HG03196 (cell line): ENCODE measurements around the gene KCNJ1.

Experiments used
- ATAC-seq: cut with Tn5 transposase; IDR thresholded peaks from one replicate; pipeline ENCODE4 v1.9.1; 2021; ENCODE audit not compliant: unreplicated experiment

Gene KCNJ1

DNA sequence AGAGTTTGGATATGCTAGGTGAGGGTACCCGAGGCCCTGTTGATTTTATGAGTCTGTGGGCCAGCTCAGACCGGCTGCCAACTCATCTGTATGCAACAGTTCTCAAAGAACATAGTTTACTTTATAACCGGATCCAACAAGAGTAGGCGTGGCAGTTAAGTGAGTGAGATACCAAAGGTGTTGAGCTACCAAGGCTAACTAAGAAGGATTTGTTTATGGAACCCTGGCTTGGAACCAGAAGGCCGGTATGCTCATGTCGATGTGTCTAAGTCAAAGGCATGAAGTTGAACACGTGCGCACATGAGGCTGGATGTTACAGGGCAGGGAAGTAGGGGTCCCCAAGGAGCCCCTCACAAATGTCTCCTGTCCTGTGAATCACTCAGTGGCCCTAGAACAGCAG lies at the start of gene KCNJ1:
TSS of gene KCNJ1 (minus strand) at position 20 of the 400 bp plus-strand sequence. CDS start 27,053 bp downstream, outside the sequence.
- no peak for ATAC-seq

DNA sequence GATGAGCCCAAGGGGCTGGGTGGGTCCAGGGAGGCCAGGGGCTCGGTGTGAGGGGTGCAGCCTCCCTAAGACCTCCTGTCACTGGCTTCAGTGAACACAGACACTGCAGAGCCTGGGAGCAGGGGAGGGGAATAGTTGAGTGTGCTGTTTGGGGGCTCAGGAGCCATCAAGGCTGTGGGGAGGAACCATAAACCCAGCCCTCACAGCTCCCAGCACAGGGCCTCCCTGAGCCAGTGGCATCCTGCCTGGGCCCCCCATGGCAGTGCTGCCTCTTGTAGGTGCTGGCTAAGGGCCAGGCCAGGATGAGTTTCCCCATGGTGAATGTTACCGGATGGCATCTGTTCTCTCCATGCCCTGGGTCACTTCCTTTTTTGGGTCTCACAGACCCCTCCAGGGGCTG lies 49.6 kb upstream of the KCNJ1 start:
- ATAC-seq: no peak

DNA sequence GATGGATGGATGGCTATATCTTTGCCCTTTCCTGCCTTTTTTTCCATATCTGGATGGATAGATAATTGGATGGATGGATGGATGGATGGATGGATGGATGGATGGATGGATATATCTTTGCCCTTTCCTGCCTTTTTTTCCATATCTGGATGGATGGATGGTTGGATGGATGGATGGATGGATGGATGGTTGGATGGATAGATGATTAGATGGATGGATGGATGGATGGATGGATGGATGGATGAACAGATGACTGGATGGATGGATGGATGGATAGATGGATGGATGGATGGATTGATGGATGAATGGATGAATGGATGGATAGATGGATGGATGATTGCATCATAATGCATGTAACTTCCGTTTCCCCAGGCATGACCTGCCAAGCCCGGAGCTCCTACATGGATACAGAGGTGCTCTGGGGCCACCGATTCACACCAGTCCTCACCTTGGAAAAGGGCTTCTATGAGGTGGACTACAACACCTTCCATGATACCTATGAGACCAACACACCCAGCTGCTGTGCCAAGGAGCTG lies 49.0 kb upstream of the KCNJ1 start:
- ATAC-seq: no peak

DNA sequence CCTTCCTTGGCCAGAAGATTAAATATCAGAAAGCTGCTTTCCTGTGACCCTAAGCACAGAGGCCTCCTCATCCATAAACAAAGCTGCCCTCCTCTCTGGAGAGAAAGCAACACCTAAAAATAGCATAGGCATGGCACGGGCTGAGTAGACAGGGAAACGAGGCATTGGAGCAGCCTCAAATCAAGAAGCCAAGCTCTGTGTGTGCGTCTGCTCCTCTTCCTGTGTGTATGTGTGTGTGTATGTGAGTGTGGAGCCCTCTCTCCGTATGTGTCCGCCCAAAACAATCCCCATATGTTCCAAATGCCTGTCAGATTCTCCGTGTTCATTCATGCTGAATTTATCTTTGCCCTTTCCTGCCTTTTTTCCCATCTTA lies 48.0 kb upstream of the KCNJ1 start:
- ATAC-seq: no peak

DNA sequence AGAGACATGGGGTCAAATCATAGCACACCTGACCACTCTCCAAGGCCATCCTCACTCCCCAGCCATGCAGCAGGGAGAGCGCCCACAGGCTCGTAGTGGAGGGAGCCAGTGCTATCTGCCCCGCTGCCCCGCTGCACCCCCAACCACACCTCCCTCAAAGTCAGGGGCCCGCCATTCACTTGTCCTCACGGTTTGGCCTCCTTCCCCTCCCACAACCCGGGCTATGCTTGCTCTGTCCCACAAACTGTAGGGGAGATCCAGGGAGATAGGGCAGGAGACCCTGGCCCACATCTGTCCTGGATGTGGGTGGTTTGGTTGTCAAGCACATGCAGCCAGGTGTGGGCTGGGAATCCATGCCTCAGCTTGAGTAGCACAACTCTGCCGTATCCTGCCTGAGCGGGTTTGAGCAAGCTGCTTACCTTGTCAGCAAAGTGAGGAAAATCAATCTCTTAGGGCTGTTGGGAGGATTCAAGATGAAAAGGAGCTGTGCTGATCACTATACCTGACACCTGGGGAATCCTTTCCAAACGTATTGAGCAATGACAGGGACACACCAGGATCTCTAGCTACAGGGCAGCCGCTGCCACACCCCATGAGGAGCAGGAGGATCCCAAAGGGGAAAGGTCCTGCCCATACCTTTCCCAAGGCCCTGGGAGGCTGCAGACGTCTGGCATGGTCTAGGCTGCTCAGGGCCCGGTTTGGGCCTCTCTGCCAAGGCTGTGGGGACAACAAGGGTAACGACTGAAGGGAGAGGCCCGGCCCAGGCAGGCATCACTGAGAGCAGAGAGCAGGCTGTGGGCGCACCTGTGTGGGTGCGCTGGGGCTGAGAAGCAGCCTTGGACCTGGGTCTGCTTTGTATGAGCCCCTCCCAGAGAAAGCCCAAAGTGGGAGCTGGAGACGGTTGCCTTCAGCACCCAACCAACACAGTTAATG lies 47.4 kb upstream of the KCNJ1 start:
- no peak for ATAC-seq

DNA sequence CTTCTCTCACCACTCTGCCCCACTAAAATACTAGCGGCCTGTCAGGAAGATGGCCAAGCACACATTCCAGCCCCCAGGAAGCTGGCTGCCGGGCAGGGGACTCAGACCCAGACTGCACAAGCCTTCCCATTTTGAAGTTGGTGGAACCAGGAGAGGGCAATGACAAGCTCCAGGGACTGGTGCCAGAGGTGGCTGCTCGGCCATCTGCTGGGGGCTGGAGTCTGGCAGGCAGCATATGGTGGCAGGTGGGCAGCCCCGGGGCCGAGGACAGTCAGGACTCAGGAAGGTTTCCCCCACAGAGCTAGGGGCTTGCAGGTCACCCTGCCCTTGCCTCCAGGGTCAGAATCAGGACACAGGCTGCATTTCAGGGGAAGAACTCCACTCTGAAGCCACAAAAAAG lies 46.7 kb upstream of the KCNJ1 start:
- no peak for ATAC-seq

DNA sequence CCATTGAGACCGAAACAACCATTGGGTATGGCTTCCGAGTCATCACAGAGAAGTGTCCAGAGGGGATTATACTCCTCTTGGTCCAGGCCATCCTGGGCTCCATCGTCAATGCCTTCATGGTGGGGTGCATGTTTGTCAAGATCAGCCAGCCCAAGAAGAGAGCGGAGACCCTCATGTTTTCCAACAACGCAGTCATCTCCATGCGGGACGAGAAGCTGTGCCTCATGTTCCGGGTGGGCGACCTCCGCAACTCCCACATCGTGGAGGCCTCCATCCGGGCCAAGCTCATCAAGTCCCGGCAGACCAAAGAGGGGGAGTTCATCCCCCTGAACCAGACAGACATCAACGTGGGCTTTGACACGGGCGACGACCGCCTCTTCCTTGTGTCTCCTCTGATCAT lies 44.6 kb upstream of the KCNJ1 start:
- ATAC-seq: no peak

DNA sequence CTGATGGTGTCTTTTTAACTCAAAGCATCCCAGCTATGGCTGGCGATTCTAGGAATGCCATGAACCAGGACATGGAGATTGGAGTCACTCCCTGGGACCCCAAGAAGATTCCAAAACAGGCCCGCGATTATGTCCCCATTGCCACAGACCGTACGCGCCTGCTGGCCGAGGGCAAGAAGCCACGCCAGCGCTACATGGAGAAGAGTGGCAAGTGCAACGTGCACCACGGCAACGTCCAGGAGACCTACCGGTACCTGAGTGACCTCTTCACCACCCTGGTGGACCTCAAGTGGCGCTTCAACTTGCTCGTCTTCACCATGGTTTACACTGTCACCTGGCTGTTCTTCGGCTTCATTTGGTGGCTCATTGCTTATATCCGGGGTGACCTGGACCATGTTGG lies 44.1 kb upstream of the KCNJ1 start:
- ATAC-seq: no peak

DNA sequence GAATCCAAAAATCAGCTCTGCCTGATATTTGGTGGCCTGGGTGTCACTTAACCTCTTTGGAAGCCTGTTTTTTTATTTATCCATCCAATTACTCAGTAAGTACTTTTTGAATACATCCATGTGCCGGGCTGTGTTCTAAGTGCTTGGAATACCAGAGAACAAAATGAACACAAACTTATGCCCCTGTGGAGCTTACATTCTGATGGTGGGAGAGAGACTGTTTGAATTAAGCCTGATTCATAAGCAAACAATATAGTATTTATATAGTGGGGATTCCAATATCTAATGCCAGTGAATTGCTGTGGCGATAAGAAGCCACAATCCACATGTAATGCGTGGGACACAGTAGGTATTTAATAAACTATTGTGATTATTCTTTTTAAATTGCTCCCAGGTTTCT lies 43.5 kb upstream of the KCNJ1 start:
- ATAC-seq: no peak

DNA sequence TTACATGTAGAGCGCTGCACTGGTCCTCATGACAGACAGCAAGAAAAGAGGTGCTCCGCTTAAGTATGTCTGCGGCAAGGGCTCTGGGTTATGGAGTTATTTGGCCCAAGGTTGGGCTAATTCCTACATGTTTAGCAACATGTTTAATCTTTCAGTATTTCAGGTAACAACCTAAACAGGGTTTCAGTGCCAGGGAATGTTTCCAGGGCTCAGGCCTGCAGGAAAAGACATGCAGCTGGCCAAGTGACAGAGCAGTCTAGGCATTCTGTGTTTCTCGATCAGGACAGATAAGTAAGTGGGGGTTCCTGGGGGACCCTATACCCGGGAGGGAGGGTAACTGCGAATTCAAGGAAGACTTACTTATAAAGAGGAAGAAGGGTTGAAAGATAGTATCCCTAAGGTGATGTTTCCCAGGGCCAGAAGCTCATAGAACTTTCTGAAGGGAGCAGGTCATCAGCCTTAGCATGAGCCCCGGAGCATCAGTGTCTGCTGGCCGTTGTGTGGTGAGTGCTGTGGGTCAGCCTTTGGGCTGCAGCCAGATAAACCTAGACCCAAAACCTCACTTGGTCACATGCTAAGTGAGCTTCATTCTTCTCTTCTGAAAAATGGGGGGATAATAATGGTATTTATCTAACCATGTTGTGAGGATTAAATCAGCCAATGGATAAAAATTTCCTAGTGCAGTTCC lies 42.5 kb upstream of the KCNJ1 start:
- no peak for ATAC-seq

DNA sequence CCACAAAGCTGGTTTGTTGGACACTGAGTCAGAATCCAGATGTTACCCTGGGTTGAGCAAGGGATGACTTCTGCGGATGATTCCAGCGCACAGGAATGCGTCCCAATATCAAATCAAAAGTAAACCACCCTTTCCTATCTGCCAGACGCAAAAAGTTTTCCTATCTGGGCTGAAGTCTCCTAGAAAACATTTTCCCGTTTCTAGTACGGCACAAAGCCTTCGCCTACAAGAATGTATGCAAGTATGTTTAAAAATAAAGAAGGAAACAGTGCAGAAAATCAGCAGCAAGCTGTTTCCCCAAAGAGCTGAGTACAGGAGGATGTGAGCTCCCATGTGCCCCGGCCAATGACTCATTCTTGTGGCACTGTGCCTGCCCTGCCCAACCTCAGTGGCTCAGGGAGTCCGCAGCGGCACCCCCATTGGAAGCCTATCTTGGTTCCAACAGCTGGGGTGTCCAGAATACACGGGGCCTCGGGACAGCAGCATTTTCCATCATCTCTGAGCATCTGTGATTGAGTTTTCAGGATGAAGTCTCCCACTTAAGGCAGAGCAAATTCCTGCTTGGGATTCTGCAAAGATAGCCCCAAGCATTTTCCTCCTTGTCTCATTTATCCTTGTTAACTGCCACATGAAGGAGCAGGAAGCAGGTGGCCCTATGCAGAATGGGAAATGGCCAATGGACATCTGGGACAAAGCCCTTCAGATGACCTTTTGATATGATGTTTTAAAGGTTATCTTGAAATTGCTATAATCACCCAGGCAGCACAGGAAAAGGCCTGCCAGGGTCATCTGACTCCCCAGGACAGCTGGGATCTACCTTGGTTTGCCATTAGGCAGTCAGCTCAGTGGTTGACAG lies 41.5 kb upstream of the KCNJ1 start:
- ATAC-seq: no peak

DNA sequence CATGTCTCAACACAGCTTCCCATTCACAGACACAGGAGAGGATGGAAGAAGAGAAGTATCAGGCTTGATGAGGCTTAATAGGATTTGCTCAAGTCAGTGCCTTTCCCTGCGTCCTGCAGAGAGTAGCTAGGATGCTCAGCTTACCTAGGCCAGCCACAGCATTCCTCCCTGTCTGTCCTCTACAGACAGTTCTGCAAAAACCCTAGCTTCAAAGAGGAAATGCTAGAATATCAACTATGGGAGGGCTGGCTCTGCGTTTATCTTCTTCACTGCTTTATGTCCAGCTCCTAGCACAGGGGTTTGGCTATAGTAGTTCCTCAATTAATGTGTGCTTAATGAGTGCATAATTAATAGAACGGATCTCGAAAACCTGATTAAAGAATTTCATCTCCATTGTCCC lies 40.5 kb upstream of the KCNJ1 start:
- ATAC-seq: no peak

DNA sequence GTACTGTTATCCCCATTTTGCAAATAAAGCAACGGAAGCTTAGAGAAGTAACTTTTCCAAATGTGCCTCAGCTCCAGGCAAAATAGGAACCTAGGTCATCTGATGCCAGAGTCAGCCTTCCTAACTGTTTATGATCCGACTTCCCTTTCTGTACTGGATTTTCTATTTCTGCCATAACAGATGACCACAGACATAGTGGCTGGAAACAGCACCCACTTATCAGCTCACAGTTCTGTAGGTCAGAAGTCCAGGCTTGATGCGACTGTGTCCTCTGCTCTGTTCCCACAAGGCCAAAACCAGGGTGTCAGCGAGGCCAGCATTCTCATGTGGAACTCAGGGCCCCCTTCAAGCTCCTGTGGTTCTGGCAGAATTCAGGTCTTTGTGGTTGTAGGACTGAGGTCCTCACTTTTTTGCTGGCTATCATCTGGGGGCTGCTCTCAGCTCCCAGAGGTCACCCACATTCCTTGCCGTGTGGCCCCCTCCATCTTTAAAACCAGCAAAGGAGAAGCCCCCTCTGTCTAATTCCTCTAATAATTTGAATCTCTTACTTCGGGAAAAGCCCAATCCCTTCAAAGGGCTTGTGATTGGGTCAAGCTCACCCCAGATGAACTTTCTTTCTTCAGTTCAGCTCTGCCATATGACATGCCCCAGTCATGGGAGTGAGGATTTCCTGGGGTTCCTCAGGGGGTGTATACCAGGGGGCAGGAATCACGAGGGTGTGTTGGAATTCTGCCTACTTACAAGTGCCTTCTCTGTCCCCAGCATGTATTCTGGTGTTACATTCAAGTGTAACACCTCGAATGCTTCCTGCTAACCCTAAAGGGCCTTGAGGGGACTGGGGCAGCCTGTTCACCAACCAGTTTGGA lies 39.3 kb upstream of the KCNJ1 start:
- no peak for ATAC-seq

DNA sequence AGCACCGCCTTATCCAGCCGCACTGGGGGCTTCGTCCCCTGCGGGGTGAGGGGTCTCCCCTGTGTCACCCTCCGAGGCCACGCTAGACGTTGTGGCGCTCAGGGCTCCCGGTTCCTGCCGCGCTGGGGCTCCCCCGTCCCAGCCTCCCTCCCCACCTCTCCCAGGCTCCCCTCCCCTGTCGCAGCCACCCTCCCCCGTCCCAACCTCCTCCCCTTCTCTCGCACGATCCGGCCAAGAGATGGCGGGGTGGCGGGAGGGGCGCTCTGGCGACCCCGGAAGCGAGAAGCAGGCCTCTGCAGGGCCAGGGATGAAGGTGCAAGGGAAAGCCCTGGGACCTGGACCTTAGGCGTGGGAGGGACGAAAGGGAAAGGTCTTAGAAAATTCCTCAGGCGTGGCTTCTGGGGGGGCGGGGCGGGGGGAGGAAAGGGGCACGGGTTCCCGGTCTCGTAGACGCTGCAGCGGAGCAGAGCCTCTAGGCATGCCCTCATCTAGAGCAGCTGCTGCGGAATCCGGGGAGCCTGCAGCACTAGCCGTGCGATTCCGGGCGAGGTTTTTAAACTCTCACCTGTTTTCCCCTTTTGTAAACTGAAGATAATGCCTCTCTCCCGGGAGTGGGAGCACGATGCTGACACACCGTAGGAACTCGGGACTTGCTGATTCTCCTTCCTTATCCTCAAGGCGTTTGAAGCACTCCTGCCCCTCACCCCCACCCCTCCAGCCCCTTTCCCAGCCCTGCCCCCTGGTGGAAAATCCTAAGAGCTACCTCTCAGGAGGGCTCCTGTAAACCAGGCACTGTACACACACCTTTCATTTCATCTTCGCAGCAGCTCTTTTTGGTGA lies 38.5 kb upstream of the KCNJ1 start:
- peak; percentile 41 for ATAC-seq

DNA sequence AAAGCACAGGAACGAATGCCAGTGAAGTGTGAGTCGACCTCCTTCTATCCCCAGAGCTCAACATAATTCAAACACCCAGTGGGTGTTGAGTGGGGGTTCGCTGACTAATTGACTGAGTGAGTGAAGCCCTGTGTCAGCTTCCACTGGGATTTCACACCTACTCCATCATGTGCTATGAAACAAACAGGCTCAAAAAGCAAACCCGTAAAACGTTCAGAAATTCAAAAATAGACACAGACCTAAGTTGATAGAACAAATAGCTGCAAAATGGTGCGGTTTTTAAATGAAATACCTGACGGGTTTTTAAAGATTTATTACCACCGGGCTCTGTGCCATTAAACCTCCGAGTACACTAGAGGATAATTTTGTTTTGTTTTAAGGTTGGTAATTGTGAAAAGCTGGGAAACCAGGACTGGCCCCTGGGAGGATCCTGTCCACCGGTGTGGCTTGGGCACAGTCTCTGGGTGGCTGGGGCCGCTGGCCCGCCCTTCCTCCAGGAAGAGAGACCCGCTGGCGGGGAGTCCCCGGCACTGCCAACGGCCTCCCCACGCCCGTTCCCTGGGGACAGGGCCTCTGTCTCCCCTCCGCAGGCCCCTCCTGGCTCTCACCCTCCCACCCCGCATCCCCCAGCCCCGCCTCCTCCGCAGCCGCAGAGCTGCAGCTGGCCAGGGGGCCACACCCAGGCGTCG lies 37.7 kb upstream of the KCNJ1 start:
- peak; percentile 56 for ATAC-seq

DNA sequence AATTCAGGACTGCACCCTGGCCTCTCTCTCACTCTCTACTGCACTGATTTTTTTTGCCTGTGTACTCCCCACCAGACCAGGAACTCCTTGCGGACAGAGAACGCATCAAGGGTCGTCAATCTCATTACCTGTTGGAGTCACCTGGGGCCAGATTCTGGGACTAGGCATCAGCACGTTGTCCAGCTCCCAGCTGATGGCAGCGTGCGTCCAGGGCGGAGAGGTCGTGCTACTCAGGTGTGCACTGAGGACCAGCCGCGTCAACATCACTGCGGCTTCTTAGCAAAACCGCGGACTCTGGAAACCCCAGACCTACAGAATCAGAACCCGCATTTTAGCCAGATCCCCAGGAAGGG lies 37.2 kb upstream of the KCNJ1 start:
- ATAC-seq: no peak

DNA sequence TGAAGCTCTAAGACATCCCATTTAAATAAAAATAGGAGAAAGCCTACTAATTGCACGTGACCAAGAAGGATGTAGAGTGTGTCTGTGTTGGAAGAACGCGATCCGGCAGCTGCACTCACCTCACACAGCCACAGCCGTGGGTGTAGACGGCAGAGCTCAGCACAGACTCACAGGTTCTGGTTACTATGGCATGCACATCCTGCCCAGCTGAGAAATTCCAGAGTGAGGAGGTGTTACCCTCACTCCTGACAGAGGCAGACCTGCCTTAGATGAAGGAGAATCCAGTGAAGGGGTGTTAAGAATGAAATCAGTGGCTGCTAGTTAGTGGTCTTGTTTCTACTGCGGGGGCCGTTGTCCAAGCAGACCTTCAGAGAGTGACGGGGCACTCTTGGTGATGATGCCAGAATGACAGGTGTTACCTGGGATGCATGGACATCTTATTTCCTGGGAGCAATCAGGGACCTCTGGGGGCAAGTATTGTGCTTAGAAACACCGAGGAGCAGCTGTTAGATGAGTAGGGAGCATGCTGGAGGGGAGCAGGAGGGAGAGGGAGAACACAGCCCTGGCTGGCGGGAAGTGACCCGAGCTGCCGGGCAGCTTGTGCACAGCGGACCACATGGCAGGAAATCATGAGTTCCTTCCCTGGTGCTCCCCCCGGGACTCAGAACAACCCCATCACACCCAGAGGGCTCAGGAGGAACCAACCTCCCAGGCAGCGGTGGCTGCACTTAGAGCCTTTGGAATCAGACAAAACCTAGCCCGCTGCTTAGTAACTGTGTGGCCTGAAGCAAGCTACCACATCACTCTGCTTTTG lies 36.4 kb upstream of the KCNJ1 start:
- no peak for ATAC-seq

DNA sequence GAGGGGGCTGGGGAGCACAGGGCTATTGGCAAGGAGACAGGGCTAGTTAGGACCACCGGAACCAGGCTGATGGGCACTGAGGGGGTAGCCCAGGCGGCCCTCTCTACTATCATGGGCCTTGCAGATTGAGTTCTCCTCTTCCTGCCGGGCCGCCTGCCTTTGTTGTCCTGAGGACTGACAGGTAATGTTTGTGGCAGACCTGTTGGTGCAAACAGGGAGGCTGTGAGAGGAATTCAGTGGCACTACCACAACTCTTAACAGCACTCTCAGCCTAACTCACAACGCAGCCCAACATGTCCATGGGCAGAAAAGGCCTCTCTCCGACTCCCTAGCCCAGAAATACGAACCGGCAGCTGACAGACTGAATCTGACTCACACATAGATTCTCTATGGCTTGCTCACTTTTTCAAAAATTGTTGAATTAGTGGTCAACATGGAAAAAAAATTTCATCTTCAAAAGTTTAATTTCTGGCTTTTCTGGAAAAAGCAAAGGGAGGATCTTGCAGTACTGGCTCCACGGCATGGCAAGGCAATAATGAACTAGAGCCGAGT lies 35.5 kb upstream of the KCNJ1 start:
- ATAC-seq: no peak
